Gastroesophageal sphincter (tissue), 3 donors: ENCODE measurements around the gene C1orf74.

Source experiments
- POLR2A ChIP-seq, 2 donors: fragments of 450-650 bp; IDR thresholded peaks; one replicate each; pipeline ENCODE4 v1.6.1; 2017; ENCODE audit warnings: antibody characterized with exemption in 2 of 2, mild to moderate bottlenecking in 2 of 2, moderate library complexity in 1 of 2
- POLR2AphosphoS5 ChIP-seq: sonication (generic); formaldehyde crosslinking; IDR thresholded peaks from one replicate; pipeline ENCODE4 v1.6.1; 2017; ENCODE audit warnings: antibody characterized with exemption
- TF ChIP-seq, protein P1 (sequence below), 4 experiments: fragments of 200-600 bp in 2 of 4; fragments of 450-650 bp in 2 of 4; sonication (generic) in 1 of 4; IDR thresholded peaks; one replicate each; pipeline ENCODE4 v1.5.1; 2017 to 2019; ENCODE audit warnings: antibody characterized with exemption in 4 of 4, mild to moderate bottlenecking in 2 of 4, moderate library complexity in 2 of 4

DNA sequence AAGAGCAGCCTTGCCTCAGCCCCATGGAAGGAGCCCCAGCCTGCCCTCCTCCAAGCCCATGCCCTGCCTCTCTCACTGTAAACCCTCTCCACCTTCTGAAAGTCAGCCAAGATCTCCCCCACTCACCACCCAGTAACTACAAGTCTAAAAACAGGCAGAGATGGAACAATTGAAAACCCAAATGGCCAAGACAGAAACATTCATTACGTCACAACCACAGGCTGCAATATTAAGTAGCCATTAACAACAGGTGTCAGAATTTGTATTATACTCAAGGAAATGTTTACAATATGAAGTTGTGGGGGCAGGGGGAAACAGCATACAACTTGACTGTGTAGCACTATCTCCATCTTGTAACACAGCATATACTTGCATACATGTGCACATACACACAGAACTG is 19.2 kb upstream of the C1orf74 start:
- TF ChIP-seq, protein P1, sequence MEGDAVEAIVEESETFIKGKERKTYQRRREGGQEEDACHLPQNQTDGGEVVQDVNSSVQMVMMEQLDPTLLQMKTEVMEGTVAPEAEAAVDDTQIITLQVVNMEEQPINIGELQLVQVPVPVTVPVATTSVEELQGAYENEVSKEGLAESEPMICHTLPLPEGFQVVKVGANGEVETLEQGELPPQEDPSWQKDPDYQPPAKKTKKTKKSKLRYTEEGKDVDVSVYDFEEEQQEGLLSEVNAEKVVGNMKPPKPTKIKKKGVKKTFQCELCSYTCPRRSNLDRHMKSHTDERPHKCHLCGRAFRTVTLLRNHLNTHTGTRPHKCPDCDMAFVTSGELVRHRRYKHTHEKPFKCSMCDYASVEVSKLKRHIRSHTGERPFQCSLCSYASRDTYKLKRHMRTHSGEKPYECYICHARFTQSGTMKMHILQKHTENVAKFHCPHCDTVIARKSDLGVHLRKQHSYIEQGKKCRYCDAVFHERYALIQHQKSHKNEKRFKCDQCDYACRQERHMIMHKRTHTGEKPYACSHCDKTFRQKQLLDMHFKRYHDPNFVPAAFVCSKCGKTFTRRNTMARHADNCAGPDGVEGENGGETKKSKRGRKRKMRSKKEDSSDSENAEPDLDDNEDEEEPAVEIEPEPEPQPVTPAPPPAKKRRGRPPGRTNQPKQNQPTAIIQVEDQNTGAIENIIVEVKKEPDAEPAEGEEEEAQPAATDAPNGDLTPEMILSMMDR (IDR thresholded peaks at IDR 0.05) = no peak
- TF ChIP-seq POLR2AphosphoS5 (no peak), POLR2A (IDR thresholded peaks at IDR 0.05) (no peak)
